DMS 273 (cell line): ENCODE measurements around the gene YLPM1.
A peak's percentile ranks its signal among the peaks of the same experiment; 100 is the strongest.

Experiments
- DNase-seq: peaks from one replicate; lab custom pipeline; 2025; ENCODE audit not compliant: unreplicated experiment; lab: John Stamatoyannopoulos, UW

The YLPM1 gene

DNA sequence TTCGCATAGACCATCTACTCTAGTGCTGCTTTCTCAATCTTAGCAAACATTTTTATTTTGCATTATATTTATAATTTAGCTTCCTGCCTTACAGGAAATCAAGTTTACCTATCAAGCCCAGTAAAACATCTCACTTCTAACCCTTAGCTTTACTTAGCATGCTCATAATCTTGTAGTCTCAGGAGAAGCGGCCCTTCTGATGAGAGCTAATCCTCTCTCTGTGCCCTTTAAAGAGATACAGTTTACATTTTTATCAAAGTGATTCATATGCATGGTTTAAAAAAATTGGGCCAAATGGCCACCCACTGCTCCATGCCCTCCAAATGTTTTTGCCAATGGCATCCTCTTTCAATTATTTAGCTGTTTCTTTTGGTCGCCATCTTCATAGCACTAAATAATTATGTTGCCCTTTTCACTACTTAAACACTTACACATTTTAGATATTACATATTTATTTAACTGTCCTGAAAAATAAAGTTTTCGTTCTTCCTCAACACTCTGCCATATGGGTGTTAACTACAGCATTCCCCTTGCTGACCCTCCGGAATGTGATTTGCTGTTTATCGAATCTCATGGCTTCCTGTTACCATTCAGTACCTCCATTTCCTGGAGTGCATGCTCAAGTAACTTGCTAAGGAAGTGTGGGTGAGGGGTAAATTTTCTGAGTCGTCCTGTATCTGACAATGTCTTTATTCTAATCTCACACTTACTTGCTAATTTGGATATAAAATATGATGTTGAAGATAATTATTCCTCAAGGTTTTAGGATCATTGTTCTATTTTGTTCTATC, 29.3 kb downstream of the YLPM1 start:
- DNase-seq, result no peak

DNA sequence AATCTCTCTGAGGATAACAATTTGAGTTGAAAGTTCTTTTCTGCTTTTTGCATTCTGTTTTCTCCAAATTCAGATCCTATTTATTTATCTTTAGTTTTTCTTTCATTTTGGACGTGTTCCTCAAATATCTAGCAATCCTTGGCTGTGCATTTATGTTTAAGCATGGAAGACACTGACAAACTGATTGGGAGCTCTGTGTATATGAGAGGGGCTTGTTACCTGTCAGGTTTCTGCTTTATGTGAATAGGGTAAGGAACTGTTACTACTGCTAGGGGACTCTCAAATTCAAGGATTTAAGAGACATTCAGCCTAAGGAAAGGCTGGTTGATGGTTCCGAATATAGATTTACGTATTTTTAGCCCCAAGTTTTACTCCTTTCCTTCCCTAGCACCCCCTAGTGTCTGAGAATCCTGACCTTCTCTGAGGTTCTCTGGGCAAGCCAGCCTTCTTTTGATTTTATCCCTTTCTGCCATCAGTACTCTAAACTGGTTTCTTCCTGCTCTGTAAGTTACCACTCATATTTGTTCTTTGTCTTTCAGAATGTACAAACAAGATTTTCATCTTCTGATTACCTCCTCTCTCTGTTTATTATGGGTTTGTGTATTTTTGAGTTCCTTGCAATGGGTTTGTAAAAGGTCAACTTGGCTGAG, 30.5 kb downstream of the YLPM1 start:
- peak; percentile 14 for DNase-seq

DNA sequence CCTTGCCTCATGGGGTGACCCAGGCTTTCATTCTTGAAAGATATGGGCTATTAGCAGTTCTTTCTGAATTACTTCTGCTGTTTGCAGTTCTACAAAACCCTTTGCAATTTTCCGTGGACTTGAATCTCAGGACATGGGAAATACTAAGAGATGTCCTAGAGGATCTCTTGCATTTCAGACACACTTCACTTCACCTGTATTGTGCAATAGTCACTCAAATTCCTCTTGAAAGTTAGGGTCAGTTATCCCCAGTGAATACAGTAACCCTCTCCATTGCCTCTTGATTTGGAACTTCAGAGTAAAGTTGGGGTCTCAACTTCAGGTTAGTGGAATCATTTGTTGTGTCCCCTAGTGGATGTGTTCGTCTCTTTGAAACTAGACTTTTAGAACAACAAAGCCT, 31.8 kb downstream of the YLPM1 start:
- no peak for DNase-seq

DNA sequence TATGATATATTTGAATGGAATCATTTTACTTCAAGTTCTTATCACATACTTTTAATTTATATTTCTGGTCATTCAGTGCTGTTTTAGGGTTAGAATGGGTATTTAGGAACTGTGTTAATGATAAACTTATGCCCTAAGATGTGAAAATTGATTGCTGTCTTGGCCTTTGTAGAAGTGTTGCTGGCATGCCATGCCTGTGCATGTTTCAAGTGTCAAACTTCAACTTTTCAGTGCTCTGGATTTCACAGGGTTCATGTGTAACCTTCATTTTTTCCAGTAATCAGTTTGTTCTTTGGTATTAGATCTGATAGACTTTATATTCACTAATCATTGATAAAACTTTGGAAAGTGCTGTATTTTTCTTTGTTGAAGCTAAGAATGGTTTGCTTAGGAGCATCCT, 36.6 kb downstream of the YLPM1 start:
- DNase-seq, result no peak

DNA sequence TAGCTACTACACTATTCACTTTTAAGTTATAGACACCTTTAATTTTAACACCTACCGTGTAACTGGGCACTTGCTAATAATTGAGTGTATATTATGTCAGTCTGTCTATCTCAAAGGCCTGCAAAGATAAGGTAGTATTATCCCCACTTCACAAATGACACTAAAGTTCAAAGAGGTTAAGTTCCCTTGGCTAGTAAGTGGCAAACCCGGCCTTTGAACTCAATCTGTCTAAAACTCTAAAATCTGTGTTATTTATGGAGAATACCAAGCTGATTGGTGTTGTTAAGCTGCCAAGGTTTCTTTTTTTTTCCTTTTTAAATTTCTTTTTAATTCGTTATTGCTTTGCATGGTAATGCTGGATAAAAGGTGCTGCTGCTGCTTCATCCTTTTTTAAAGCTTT, 37.7 kb downstream of the YLPM1 start:
- DNase-seq, result no peak

DNA sequence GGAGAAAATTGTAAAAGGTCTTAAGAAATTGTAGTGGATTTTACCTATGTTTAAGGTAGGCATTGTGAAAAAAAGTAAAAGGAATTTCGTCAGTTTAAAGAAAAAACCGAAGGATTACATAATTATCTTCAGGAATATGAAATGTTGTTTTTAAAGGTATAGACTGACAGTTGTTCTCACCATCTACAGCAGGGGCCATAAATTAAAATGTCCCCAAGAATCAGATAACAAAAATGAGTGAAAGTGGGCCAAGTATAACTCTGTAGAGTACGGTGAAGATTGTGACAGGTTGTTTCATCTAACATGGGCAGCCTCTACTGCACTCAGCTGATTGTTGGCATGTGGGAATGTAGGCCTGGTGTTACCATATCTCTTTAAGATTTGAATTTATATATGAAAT, 38.3 kb downstream of the YLPM1 start:
- no peak for DNase-seq

DNA sequence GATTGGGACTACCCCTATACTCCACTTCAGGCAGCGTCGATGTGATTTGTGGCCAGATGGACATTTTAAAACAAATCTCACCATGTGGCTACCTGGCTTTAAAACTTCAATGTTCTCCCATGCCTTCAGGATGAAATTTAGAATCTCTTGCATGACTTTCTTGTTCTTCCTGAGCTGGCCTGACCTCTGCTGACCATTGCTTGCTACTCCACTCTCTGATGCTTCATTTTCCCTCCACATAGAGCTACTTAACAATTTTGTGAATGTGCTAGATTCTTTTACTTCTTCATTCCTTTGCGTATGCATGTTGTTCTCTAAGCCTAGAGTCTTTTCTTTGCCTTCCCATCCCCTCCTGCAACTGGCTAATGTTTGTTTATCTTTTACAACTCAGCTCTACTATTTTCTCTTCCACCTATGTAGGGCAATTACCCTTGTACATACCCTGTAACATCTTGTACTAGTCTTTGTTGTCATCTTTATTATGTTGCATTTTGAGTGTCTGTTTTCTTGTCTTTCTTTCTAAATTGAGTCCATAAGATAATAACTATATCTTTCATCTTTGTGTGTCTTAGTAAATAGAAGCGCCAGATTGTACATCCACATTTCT, 41.2 kb downstream of the YLPM1 start:
- DNase-seq, result peak; percentile 70

DNA sequence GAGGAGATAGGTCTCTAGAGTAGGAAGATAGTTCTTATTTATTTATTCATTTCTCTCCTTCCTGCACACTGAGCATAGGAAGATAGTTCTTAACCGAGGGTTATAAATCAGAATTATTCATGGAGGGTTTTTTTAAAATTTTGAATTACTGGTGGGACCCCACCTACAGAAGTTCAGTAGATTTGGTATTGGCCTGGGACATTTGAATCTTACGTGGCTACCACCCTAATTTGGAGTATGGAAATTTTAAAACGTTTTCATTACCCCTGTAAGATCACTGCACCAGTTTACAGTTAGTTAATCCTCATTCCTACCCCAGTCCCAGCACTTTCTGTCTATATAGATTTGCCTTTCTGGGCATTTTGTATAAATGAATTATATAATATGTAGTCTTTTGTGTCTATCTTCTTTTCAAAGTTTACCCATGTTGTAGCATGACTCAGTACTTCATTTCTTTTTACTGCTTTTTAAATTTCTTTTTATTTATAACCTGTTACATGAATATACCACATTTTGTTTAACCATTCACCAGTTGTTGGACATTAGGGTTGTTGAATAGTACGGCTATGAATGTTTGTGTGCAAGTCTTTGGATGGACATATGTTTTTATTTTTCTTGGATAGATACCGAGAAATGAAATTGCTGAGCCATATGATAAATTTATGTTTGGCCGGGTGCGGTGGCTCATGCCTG, 44.9 kb downstream of the YLPM1 start:
- no peak for DNase-seq

DNA sequence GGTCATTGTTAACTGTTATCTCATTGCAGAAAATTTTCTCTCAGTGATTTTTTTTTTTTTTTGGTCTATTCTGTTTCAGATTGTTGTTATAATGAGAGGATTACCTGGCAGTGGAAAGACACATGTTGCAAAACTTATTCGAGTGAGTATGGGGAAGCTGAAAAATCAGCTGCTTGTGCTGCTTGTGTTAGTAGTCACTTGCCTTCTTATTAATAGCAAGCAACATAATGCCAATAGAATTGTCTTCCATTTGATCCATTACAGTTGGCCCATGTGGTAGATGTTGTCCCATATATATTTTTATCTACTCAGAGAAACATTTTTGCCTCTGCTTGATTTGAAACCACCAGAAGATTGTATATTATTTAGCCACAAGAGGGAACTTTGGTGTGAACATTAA, 53.0 kb downstream of the YLPM1 start:
- DNase-seq, result no peak

DNA sequence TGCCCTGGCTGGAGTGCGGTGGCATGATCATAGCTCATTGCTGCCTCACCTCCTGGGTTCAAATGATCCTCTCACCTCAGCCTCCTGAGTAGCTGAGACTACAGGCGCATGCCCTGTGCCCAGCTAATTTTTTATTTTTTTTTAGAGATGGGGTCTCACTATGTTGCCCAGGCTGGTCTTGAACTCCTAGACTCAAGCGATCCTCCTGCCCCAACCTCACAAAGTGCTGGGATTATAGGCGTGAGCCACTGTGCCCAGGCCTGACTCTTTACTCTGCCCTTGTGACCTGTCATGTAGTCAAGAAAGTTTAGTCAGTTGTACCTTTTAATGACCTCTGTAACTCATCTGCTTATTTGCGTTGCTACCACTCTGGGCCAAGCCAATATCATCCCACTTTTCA, 57.2 kb downstream of the YLPM1 start:
- DNase-seq, result no peak

DNA sequence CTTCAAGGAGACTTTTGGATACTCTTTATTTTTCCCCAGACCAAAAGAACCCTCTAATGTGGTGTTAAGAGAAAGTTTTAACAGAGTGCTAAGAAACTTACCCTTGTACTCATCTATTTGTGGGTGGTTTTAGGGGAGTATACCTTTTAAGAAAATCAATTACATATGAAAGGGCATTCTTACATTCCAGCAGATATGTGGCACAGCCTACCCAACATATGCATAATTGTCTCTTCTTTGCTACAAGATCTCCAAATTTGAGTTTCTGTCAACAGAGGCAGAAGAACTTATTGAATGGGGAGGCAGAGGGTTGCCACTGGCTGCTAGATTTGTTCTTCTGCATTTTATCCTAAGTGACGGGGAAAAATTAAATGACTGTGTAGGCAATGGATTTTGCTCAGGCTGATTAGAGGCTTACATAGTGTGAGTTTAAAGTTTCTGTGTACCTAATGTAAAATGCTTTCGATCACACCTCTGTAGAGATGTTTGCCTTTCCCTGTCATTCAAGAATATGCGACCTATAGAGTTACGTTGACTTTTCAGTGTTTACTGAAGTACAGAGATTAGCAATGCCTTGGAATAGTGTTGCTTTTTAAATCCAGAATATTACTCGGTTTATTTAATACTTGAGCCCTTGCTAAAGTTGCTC, 58.3 kb downstream of the YLPM1 start:
- no peak for DNase-seq

DNA sequence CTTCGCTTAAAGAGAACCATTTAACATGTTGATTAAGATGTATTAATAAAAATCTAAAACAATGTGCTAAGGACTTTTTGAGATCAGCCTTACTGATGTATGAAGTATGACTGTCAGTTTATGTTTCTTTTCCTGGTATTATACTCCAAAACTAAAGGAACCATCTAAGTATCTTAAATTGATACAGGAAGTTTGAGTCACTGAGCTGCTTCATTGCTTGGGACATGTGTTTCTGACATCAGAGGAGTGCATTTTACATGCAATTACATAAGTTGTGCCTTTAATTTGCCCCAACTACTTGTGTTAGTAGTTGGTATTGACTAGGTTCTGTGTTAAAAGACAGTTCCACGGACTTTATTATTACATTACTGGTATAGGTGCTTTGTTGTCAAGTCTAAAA, 61.9 kb downstream of the YLPM1 start:
- DNase-seq, result peak; percentile 11

DNA sequence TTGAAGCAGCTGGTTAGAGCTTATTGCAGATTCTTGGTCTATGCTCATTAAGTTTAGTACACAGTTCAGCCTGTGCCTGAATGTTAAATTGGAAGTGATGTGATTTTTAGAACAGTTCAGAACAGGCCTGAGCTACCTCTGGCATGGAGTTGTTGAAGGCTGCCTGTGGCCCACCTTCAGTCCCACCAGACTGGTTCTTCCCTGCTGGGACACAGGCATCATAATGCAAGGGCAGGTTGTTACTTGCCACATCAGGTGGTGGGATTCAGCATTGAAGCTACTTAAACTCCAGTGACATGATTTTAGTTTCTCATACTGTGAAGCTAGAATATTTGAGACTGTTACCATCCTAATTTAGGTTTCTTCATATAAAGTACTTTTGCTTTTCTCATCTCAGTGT, 63.5 kb downstream of the YLPM1 start:
- no peak for DNase-seq

DNA sequence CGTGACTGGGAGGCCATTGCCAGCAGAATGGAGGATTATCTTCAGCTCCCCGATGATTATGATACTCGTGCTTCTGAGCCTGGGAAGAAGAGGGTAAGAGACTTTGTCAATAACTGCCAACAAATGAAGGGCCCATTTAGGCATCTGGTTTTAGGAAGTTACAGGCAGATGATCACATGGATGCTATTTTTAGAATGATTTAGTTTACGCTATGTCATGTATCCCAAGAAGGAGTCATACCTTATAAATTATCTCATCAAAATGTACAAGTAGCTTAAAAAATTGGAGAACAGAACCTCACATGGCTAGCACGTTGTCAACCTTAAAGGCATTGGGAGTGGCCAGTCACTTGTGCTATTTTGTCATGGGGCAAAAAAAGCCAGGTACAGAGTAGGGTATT, 66.1 kb downstream of the YLPM1 start:
- no peak for DNase-seq

DNA sequence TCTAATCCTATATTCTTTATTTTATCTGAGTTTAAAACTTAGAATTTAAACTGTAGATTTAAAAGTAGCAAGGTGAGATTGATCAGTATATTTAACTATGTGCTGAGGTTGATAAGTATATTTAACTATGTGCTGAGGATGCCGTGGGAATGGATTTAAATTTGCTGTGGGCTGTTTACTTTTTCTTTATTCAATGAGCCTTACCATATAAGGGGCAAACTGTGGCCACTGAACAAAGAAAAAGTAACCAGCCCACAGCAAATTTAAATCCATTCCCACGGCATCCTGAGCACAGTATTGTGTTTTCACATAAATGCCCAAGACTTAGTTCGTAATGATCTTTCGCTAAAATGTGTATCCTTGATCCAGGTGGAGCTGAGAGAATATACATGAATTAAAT, 69.7 kb downstream of the YLPM1 start:
- no peak for DNase-seq

DNA sequence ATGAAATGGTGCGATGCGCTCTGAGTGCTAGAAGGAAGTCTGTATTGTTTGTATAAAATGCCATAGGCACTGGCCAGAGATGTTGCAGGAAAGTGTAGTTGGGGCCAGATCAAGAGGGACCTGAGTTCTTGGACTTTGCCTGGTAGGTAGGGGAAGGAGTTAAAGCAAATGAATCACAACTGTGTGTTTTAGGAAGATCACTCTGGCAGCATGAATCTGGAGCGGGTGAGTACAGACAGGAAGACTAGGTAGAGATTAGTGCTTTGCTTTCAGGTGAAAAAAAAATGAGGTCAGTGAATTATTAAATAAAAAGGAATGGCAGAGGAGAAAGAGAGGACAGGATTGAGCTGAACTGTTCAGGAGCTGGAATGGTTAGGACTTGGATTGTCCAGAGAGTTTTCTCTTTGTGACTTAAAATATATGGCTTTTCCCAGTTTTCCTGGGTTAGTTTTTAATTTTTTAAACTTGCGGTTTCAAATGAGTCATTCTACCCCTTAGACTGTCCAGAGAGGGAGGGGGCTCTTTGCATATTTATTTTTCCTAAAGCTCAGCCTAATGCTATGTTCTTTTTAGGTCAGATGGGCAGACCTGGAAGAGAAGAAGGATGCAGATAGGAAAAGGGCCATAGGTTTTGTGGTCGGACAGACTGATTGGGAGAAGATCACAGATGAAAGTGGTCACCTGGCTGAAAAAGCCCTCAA, 71.7 kb downstream of the YLPM1 start:
- no peak for DNase-seq

DNA sequence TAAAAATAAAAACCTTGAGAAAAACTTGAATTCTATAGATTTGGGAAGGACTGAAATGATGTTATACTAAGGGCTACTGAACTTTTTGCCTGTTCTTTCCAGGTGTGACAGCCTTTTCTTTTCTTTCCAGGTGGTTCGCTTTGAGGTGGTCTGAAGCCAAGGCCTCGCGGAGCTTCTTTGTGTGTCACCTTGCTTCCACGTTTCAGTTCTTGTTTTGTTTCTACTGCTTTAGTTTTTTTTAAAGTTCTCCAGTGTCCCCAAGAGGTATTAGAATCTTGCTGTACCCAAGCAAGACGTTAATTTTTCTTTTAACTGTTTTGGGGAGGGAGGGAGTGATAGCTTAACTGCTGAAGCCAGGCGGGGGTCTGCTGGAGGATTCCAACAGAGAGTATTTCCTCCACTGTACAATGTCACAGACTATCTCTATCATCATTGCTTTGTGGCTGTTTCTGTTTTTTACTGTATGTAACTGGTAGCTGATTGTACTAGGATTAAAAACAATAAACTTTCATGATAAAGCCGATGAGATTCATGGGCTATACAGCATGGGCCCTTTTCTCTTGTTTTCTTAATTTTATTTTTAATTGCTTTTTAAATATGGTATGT, 72.6 kb downstream of the YLPM1 start:
- DNase-seq, result no peak

DNA sequence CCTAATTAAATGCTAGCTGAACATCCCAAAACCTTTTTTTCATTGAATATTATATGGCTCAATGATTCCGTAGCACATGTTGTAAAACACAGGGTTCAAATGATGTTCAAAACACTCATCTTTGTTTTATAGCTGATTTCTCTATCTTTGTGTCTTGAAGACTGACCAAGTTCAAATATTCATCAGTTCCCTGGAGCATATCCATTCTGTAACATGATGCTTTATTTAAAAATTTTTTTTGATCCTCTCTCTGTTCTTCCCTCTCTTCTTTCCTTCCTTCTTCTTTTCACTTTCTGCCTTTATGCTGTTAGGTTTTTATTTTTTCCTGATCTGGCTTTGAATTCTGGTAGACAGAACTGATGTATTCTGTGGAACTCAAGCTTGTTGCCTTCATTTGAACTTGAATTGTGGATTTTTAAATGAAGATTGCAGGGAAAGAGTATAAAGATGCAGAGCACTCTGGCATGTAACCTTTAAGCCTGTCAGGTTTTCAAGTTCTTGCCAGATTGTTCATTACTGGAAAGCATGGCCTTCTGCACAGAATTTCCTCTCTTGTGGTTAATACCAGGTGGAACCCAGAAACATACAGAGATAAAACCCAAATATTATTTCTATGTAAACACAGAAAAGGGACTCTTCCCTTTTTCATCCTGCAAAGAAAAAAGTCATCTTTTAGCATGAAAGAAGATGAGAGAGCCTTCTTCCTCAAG, 73.3 kb downstream of the YLPM1 start:
- DNase-seq, result no peak

DNA sequence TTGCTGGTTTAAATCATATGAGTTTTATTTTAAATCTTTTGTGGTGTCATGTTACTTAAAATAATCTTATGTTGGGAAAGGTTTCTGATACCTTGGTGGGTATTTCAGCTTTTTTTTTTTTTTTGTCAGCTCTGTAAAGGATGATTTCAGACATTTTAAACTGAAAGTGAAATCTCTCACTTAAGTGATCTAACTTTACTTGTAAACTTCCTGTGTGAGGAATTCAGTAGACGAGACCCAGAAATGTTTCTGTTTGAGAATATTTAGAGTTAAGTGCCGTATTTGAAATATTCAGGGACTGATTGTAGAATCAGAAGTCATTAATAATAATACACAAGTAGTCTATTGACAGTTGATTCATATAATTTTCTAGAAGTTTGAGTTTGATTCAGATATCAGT, 75.0 kb downstream of the YLPM1 start:
- DNase-seq, result no peak

DNA sequence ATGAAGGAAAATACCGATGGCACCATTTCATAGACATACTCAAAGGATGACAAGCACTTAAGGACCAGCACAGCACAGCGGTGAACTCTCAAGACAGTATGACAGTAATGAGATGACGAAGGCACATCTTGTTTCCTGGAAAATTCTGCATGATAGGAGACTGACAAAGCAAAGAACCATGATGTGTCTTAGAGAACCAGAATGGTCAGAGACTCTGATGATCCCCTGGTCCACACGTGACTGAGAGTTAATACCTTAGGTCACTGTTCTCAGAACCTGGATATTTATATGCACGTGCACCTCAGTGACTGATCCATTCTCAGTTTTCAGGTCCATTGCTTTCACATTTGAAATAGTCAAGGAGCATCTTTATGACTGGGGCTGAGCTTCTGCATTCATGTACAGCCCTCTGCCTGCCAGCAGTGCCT, 77.5 kb downstream of the YLPM1 start:
- no peak for DNase-seq
